ENCODE data around the gene EFCAB14.

GRCh38 chr1:46714976-46715375 lies 3.9 kb downstream of the EFCAB14 start:
- TF ChIP-seq CTCF (IDR thresholded peaks at IDR 0.05) = no peak
- no peak for TF ChIP-seq POLR2A (IDR thresholded peaks at IDR 0.05)
